ENCODE results near the gene DPEP1. TPM values are rescaled to one million over a fixed set of nuclear protein-coding genes. Genes with fewer than 3 reads are reported as not detected.

The DPEP1 gene
- total RNA-seq, 1 donor from 2014 or later, result 13.4 TPM

DNA sequence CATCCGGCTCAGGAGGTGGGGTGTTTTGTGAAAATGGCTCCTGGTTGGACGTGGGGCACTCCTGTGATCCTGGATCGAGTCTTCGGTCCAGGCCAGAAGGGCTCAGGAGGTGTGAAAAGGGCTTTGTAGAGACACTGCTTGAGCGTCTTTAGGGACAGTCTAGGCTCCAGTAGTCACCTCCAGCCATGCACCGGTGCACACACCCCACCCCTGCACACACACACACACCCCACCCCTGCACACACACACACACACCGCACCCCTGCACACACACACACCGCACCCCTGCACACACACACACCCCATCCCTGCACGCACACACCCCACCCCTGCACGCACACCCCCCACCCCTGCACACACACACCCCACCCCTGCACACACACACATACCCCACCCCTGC is 25.0 kb downstream of the DPEP1 start:
- Mint-ChIP-seq H3K27me3 (peaks cover 10% of the 10 kb centered on the region), H3K4me3 (no peak overlapping the region), H3K36me3 (no peaks in the 10 kb centered on the region), H3K27ac (no peak overlapping the region), H3K4me1 (ENCODE audit: unreplicated experiment) (peaks cover 9% of the 10 kb centered on the region), H3K9me3 (no peaks in the 10 kb centered on the region)
- no peak for DNase-seq (ENCODE audit: extremely low spot score, unreplicated experiment)
- TF ChIP-seq, protein P1, sequence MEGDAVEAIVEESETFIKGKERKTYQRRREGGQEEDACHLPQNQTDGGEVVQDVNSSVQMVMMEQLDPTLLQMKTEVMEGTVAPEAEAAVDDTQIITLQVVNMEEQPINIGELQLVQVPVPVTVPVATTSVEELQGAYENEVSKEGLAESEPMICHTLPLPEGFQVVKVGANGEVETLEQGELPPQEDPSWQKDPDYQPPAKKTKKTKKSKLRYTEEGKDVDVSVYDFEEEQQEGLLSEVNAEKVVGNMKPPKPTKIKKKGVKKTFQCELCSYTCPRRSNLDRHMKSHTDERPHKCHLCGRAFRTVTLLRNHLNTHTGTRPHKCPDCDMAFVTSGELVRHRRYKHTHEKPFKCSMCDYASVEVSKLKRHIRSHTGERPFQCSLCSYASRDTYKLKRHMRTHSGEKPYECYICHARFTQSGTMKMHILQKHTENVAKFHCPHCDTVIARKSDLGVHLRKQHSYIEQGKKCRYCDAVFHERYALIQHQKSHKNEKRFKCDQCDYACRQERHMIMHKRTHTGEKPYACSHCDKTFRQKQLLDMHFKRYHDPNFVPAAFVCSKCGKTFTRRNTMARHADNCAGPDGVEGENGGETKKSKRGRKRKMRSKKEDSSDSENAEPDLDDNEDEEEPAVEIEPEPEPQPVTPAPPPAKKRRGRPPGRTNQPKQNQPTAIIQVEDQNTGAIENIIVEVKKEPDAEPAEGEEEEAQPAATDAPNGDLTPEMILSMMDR (conservative IDR thresholded peaks at IDR 0.05), result no peak

DNA sequence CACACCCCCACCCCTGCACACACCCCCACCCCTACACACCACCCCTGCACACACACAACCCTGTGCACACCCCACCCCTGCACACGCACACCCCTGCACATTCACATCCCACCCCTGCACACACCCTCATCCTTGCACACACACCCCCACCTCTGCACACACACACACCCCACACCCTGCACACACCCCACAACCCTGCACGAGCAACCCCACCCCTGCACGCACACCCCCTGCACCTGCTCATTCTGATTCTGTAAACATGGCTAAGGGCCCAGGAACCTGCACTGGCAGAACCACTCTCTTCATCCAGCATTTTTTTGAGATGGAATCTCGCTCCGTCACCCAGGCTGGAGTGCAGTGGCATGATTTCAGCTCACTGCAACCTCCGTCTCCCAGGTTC is 25.9 kb downstream of the DPEP1 start:
- H3K36me3 Mint-ChIP-seq, result no peaks in the 10 kb centered on the region
- TF ChIP-seq, protein P1 (conservative IDR thresholded peaks at IDR 0.05), result no peak
- DNase-seq (ENCODE audit: extremely low spot score, unreplicated experiment), result no peak
- no peaks in the 10 kb centered on the region for H3K9me3 Mint-ChIP-seq
- H3K27me3 Mint-ChIP-seq, result peaks cover 7% of the 10 kb centered on the region
- H3K4me3 Mint-ChIP-seq, result no peak overlapping the region
- H3K4me1 Mint-ChIP-seq (ENCODE audit: unreplicated experiment), result peaks cover 9% of the 10 kb centered on the region
- no peak overlapping the region for H3K27ac Mint-ChIP-seq

DNA sequence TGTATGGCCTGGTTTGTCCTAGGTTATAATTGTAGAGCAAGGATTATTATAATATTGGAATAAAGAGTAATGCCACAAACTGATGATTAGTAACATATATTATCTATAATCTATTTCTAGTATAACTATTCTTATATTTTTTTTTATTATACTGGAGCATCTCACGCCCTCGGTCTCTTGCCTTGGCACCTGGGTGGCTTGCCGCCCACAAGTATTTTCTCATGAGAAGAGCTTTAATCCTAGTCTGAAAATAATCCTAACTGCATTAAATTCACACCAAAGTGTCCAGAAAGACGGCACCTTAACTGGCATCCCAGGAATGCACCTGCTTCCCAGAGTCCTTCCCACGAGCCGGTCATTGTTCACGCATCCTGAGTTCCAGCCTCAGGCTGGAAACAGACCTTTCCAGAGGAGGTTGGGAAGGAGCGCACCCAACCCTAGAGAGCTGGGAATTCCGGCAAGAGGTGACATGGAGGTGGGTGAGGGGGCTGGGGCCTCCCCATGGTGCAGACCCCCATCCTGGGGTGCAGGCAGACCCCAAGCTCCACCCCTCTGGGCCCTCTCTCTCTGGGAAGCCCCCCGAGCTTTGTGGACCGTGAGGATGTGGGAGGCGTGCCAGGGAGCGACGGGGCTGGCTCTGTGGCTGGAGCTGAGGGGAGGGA is 28.1 kb downstream of the DPEP1 start:
- Mint-ChIP-seq H3K27me3 (no peaks in the 10 kb centered on the region), H3K4me3 (peak overlapping the region; percentile 79), H3K27ac (no peak overlapping the region), H3K4me1 (ENCODE audit: unreplicated experiment) (peaks cover 9% of the 10 kb centered on the region), H3K9me3 (no peaks in the 10 kb centered on the region), H3K36me3 (no peaks in the 10 kb centered on the region)
- TF ChIP-seq, protein P1 (conservative IDR thresholded peaks at IDR 0.05), result no peak
- no peak for DNase-seq (ENCODE audit: extremely low spot score, unreplicated experiment)

DNA sequence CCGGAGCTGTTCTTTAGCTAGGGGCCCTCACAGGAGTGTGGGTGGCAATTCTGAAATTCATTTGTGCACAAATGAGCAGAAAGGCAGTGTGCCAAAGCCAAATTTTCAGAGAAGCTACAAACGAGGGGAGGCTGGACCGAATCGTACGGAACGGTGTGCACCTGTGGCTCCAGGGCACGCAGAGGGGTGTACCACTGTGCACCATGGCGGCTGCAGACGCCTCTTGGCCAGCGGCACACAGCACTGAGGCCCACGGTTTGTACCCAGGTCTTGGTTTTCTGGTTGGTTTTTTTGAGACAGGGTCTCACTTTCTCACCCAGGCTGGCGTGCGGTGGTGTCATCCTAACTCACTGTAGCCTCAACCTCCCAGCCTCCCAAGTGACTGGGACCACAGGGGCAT is 29.1 kb downstream of the DPEP1 start:
- no peak for DNase-seq (ENCODE audit: extremely low spot score, unreplicated experiment)
- Mint-ChIP-seq H3K4me1 (ENCODE audit: unreplicated experiment) (peaks cover 9% of the 10 kb centered on the region), H3K27me3 (no peaks in the 10 kb centered on the region), H3K36me3 (no peaks in the 10 kb centered on the region), H3K9me3 (no peaks in the 10 kb centered on the region), H3K4me3 (no peak overlapping the region), H3K27ac (no peak overlapping the region)
- TF ChIP-seq, protein P1 (conservative IDR thresholded peaks at IDR 0.05), result no peak

DNA sequence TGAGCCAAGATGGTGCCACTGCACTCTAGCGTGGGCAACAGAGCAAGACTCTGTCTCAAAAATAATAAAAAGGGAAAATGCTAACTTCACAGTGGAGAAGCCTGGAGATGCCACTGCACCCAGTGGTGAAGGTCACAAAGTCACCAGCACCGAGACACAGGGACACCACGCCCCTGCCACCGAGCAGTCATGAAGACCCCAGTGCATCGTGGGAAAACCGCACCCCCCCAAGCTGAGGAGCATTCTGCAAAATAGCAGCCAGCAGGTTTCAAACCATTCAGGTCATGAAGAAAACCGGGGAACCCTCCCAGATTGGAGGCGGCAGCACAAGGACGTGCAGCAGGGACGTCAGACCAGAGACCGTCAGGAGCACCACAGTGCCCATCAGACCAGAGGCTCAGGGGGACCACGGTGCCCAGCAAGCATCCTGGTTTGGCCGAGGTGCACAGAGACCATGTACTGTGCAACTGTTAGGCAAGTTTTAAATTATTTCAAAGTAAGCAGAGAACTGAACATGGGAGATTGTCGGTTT is 30.4 kb downstream of the DPEP1 start:
- Mint-ChIP-seq H3K27me3 (no peaks in the 10 kb centered on the region), H3K36me3 (no peaks in the 10 kb centered on the region), H3K4me3 (no peak overlapping the region), H3K4me1 (ENCODE audit: unreplicated experiment) (peaks cover 9% of the 10 kb centered on the region), H3K9me3 (no peaks in the 10 kb centered on the region), H3K27ac (no peak overlapping the region)
- TF ChIP-seq, protein P1 (conservative IDR thresholded peaks at IDR 0.05), result no peak
- no peak for DNase-seq (ENCODE audit: extremely low spot score, unreplicated experiment)
